H9 (cell line): ENCODE data around the gene UVRAG. TPM values are rescaled to one million over a fixed set of nuclear protein-coding genes. Genes with fewer than 3 reads are reported as not detected.

Experiments
- DNase-seq: peaks from one replicate; pipeline ENCODE4 v3.0.0-alpha.2; 2017
- H2AFZ ChIP-seq: one replicate; pipeline ENCODE4 v1.6.1; 2013; ENCODE audit warnings: mild to moderate bottlenecking, low read length, control low read depth, moderate library complexity
- H2AK5ac ChIP-seq: 2 replicates; pipeline ENCODE4 v1.6.1; 2013; ENCODE audit warnings: low read length, control low read depth, mixed read lengths; ENCODE audit not compliant: insufficient read length
- H2BK120ac ChIP-seq: one replicate; pipeline ENCODE4 v1.6.1; 2013; ENCODE audit warnings: low read depth, mild to moderate bottlenecking, low read length, control low read depth, inconsistent platforms; ENCODE audit not compliant: poor library complexity, severe bottlenecking
- H2BK12ac ChIP-seq: 2 replicates; pipeline ENCODE4 v1.6.1; 2013; ENCODE audit warnings: low read length, control low read depth, mixed read lengths, low read depth; ENCODE audit not compliant: insufficient read length
- H2BK15ac ChIP-seq: 2 replicates; pipeline ENCODE4 v1.6.1; 2013; ENCODE audit warnings: low read depth, low read length, control low read depth
- H2BK20ac ChIP-seq: one replicate; pipeline ENCODE4 v1.6.1; 2013; ENCODE audit warnings: low read depth, mild to moderate bottlenecking, low read length, control low read depth, inconsistent platforms; ENCODE audit not compliant: poor library complexity, severe bottlenecking
- H2BK5ac ChIP-seq: 2 replicates; pipeline ENCODE4 v1.6.1; 2013; ENCODE audit warnings: low read length, control low read depth, mixed read lengths; ENCODE audit not compliant: insufficient read length
- H3K14ac ChIP-seq: 2 replicates; pipeline ENCODE4 v1.6.1; 2013; ENCODE audit warnings: low read length, control low read depth; ENCODE audit not compliant: insufficient read depth
- H3K18ac ChIP-seq: 2 replicates; pipeline ENCODE4 v1.6.1; 2013; ENCODE audit warnings: low read depth, mild to moderate bottlenecking, mixed read lengths, low read length, control low read depth; ENCODE audit not compliant: insufficient read length
- H3K23ac ChIP-seq: 2 replicates; pipeline ENCODE4 v1.6.1; 2013; ENCODE audit warnings: low read length, control low read depth, mixed read lengths, low read depth; ENCODE audit not compliant: insufficient read length
- H3K23me2 ChIP-seq: 2 replicates; pipeline ENCODE4 v1.6.1; 2013; ENCODE audit warnings: low read depth, mild to moderate bottlenecking, mixed read lengths, low read length, control low read depth; ENCODE audit not compliant: insufficient read length, poor library complexity, severe bottlenecking
- H3K27ac ChIP-seq: 2 replicates; pipeline ENCODE4 v1.5.1; 2013; ENCODE audit warnings: low read length, control low read depth, mixed read lengths, low read depth; ENCODE audit not compliant: insufficient read length
- H3K27me3 ChIP-seq: 2 replicates; pipeline ENCODE4 v1.6.1; 2013; ENCODE audit warnings: low read length, control low read depth, inconsistent platforms; ENCODE audit not compliant: insufficient read depth
- H3K4ac ChIP-seq: 2 replicates; pipeline ENCODE4 v1.6.1; 2013; ENCODE audit warnings: low read depth, mild to moderate bottlenecking, control low read depth, inconsistent platforms, low read length, moderate library complexity
- H3K4me1 ChIP-seq: 2 replicates; pipeline ENCODE4 v1.6.1; 2013; ENCODE audit warnings: low read length, control low read depth, inconsistent platforms; ENCODE audit not compliant: insufficient read depth
- H3K4me2 ChIP-seq: 2 replicates; pipeline ENCODE4 v1.6.1; 2013; ENCODE audit warnings: low read length, control low read depth, mixed read lengths; ENCODE audit not compliant: insufficient read length, insufficient read depth
- H3K56ac ChIP-seq: 2 replicates; pipeline ENCODE4 v1.6.1; 2013; ENCODE audit warnings: low read depth, mild to moderate bottlenecking, mixed read lengths, low read length, control low read depth; ENCODE audit not compliant: insufficient read length
- H3K79me1 ChIP-seq: 2 replicates; pipeline ENCODE4 v1.6.1; 2013; ENCODE audit warnings: low read depth, mild to moderate bottlenecking, moderate library complexity, low read length, control low read depth, inconsistent platforms; ENCODE audit not compliant: insufficient read depth, poor library complexity, severe bottlenecking
- H3K79me2 ChIP-seq: 2 replicates; pipeline ENCODE4 v1.6.1; 2013; ENCODE audit warnings: low read length, control low read depth, inconsistent platforms; ENCODE audit not compliant: insufficient read depth
- H3K9ac ChIP-seq: 2 replicates; pipeline ENCODE4 v1.6.1; 2013; ENCODE audit warnings: low read length, control low read depth, mixed read lengths; ENCODE audit not compliant: insufficient read length; ENCODE audit errors: extremely low read depth
- H3K9me3 ChIP-seq: one replicate; pipeline ENCODE4 v1.6.1; 2013; ENCODE audit warnings: low read depth, low read length, inconsistent platforms; ENCODE audit not compliant: control insufficient read depth
- H3T11ph ChIP-seq: one replicate; pipeline ENCODE4 v1.6.1; 2013; ENCODE audit warnings: mild to moderate bottlenecking, low read length, control low read depth, inconsistent platforms
- H4K20me1 ChIP-seq: one replicate; pipeline ENCODE4 v1.6.1; 2013; ENCODE audit not compliant: control insufficient read depth, insufficient read length, insufficient read depth
- H4K5ac ChIP-seq: 2 replicates; pipeline ENCODE4 v1.6.1; 2013; ENCODE audit warnings: low read depth, mild to moderate bottlenecking, mixed read lengths, low read length, control low read depth; ENCODE audit not compliant: insufficient read length
- H4K8ac ChIP-seq: replicated peaks from 2 replicates; pipeline ENCODE4 v1.6.1; 2013; ENCODE audit warnings: low read length, control low read depth, mixed read lengths, low read depth; ENCODE audit not compliant: insufficient read length
- H4K91ac ChIP-seq: 2 replicates; pipeline ENCODE4 v1.6.1; 2013; ENCODE audit warnings: low read depth, mild to moderate bottlenecking, moderate library complexity, mixed read lengths, low read length, control low read depth; ENCODE audit not compliant: insufficient read length
- H3K27ac Mint-ChIP-seq, 3 experiments: 2 replicates in 2 of 3; 3 replicates in 1 of 3; pipeline ENCODE4 v1.8.0; 2020 to 2021; ENCODE audit warnings: mixed read lengths in 3 of 3, mild to moderate bottlenecking in 1 of 3, moderate library complexity in 1 of 3
- H3K27me3 Mint-ChIP-seq: 2 replicates; pipeline ENCODE4 v1.8.0; 2021; ENCODE audit warnings: low read depth, mild to moderate bottlenecking, moderate library complexity, mixed read lengths
- H3K36me3 Mint-ChIP-seq, 3 experiments: 2 replicates in 2 of 3; 3 replicates in 1 of 3; pipeline ENCODE4 v1.8.0; 2020 to 2021; ENCODE audit warnings: low read depth in 3 of 3, mixed read lengths in 3 of 3; ENCODE audit not compliant: insufficient read depth in 1 of 3
- H3K4me1 Mint-ChIP-seq, 2 experiments: 2 replicates each; pipeline ENCODE4 v1.8.0; 2020; ENCODE audit warnings: mixed read lengths in 2 of 2
- H3K4me3 Mint-ChIP-seq, 2 experiments: 2 replicates in 1 of 2; 3 replicates in 1 of 2; pipeline ENCODE4 v1.8.0; 2020 to 2021; ENCODE audit warnings: mild to moderate bottlenecking in 2 of 2, mixed read lengths in 2 of 2, moderate library complexity in 1 of 2
- H3K9me3 Mint-ChIP-seq, 2 experiments: 2 replicates in 1 of 2; 3 replicates in 1 of 2; pipeline ENCODE4 v1.8.0; 2020; ENCODE audit warnings: mild to moderate bottlenecking in 2 of 2, mixed read lengths in 2 of 2, moderate library complexity in 1 of 2
- WGBS: extraction: QIAGEN DNeasy Blood & Tissue Kit; methylation state at CpG from one replicate; pipeline ENCODE4 v1.1.7; 2013; ENCODE audit warnings: missing lambda C conversion rate, low lambda C conversion rate, mixed read lengths; ENCODE audit not compliant: insufficient read length; ENCODE audit errors: extremely low coverage; 5-methylcytosine and 5-hydroxymethylcytosine counted together
- total RNA-seq: library from RNA; stranded (reverse); gene quantifications from 2 replicates; pipeline ENCODE4 v1.2.1, GENCODE V29; 2021
- TF ChIP-seq, protein P1 (sequence below): fragments of 200-600 bp; sonication (generic); conservative IDR thresholded peaks from 3 replicates; pipeline ENCODE4 v1.8.0; 2021; ENCODE audit warnings: antibody characterized with exemption, mild to moderate bottlenecking

The UVRAG gene
- total RNA-seq, 1 experiment from 2014 or later: 18.5 TPM

DNA sequence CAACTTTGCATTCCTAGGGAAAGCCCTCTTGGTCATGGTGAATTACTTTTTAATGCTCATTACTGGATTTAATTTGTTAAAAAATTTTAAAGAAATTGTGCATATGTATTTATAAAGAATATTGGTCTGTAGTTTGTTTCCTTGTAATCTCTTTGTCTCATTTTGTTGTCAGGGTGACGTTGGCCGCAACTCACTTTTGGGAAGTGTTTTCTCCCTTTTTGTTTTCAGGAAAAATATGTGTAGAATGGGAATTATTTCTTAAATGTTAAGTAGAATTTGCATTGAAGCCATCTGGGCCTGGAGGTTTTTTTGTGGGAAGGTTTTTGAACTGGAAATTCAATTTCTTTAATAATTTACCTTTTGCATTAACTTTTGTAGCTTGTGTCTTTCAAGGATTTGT is 149.1 kb downstream of the UVRAG start:
- Histone ChIP-seq H4K91ac (no peak overlapping the region), H2BK20ac (no peak overlapping the region), H3K4me2 (no peak overlapping the region), H3K9me3 (no peaks in the 10 kb centered on the region), H3K79me1 (no peaks in the 10 kb centered on the region), H3K23ac (no peak overlapping the region), H3K18ac (no peak overlapping the region), H2BK15ac (no peak overlapping the region), H2BK5ac (no peak overlapping the region), H2AK5ac (no peak overlapping the region), H2AFZ (no peak overlapping the region), H3K79me2 (no peaks in the 10 kb centered on the region), H2BK12ac (no peak overlapping the region), H3K27ac (no peak overlapping the region), H3K23me2 (no peaks in the 10 kb centered on the region), H3K27me3 (no peaks in the 10 kb centered on the region), H3K56ac (no peak overlapping the region), H4K20me1 (no peaks in the 10 kb centered on the region), H3T11ph (no peak overlapping the region), H4K8ac (no peak overlapping the region), H3K14ac (no peak overlapping the region), H3K9ac (no peak overlapping the region), H3K4ac (no peak overlapping the region), H2BK120ac (no peak overlapping the region), H3K4me1 (peaks cover 4% of the 10 kb centered on the region; the same call in 1 of the 2 replicates), H4K5ac (no peak overlapping the region)
- Mint-ChIP-seq H3K4me1 (peaks cover 5 to 13% of the 10 kb centered on the region in 2 experiments; a peak in 3 of 4 replicates), H3K36me3 (peaks cover 0 to 6% (median 0%) of the 10 kb centered on the region in 3 experiments; a peak in 2 of 7 replicates), H3K27me3 (0 out of 2 replicates have a peak, but pooled peaks cover 1% of the 10 kb centered on the region), H3K4me3 (no peak overlapping the region), H3K27ac (no peak overlapping the region), H3K9me3 (peaks cover 0 to 6% of the 10 kb centered on the region in 2 experiments; a peak in 1 of 5 replicates)
- no peak for DNase-seq
- no CpG with 5 or more reads among the region's 2 CpGs for WGBS
- TF ChIP-seq, protein P1, sequence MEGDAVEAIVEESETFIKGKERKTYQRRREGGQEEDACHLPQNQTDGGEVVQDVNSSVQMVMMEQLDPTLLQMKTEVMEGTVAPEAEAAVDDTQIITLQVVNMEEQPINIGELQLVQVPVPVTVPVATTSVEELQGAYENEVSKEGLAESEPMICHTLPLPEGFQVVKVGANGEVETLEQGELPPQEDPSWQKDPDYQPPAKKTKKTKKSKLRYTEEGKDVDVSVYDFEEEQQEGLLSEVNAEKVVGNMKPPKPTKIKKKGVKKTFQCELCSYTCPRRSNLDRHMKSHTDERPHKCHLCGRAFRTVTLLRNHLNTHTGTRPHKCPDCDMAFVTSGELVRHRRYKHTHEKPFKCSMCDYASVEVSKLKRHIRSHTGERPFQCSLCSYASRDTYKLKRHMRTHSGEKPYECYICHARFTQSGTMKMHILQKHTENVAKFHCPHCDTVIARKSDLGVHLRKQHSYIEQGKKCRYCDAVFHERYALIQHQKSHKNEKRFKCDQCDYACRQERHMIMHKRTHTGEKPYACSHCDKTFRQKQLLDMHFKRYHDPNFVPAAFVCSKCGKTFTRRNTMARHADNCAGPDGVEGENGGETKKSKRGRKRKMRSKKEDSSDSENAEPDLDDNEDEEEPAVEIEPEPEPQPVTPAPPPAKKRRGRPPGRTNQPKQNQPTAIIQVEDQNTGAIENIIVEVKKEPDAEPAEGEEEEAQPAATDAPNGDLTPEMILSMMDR: no peak
